GM12878 (cell line): ENCODE measurements around the gene TBX10. TPM values are rescaled to one million over a fixed set of nuclear protein-coding genes. Genes with fewer than 3 reads are reported as not detected.

Experiments
- ATAC-seq: fragments of 200-7000 bp; cut with Tn5 transposase; 3 replicates; pipeline ENCODE4 v1.9.1; 2020; ENCODE audit warnings: mild to moderate bottlenecking, moderate library complexity
- BruUV-seq: library from RNA; stranded (reverse); fragments of 400-500 nt; replicated peaks from 2 replicates; lab custom pipeline; 2021; lab: Mats Ljungman, UMichigan
- CTCF ChIA-PET: fragments of 300-600 bp; sonication (Branson Sonifier 250); formaldehyde crosslinking; extraction: SDS; loops from one replicate; lab custom pipeline; 2021; ENCODE audit warnings: inconsistent platforms; lab: Yijun Ruan, JAX
- POLR2A ChIA-PET: fragments of 350-600 bp; formaldehyde crosslinking; extraction: SDS; loops from one replicate; lab custom pipeline; 2021; ENCODE audit warnings: inconsistent platforms; lab: Charles Lee
- RAD21 ChIA-PET: fragments of 300-600 bp; sonication (Branson Sonifier 250); formaldehyde crosslinking; loops from one replicate; lab custom pipeline; 2023; ENCODE audit warnings: antibody characterized with exemption; ENCODE audit not compliant: unreplicated experiment; lab: Charles Lee
- SMC1A ChIA-PET: fragments of 300-600 bp; sonication (Branson Sonifier 250); formaldehyde crosslinking; loops from one replicate; lab custom pipeline; 2023; ENCODE audit not compliant: unreplicated experiment, uncharacterized antibody; lab: Charles Lee
- DNase-seq: peaks from one replicate; pipeline ENCODE4 v3.0.0-alpha.2; 2011; ENCODE audit warnings: low read depth, low spot score
- FAIRE-seq: peaks from 3 replicates; lab custom pipeline; 2011; peaks lifted over from hg19 to GRCh38; lab: Jason Lieb, UNC
- H2AFZ ChIP-seq: 2 replicates; pipeline ENCODE4 v1.6.0; 2011; ENCODE audit warnings: low read depth, low read length, control low read depth; ENCODE audit not compliant: control insufficient read depth
- H3K27ac ChIP-seq: 2 replicates; pipeline ENCODE4 v1.5.1; 2011; ENCODE audit warnings: control low read depth; ENCODE audit not compliant: control insufficient read depth, insufficient read depth
- H3K27me3 ChIP-seq, 2 experiments: replicated peaks in 1 of 2; 2 replicates each; pipeline versions ENCODE4 v1.6.0 to v1.6.1; 2011; ENCODE audit warnings: low read length in 1 of 2; ENCODE audit not compliant: control insufficient read depth in 2 of 2, insufficient read depth in 2 of 2
- H3K36me3 ChIP-seq, 2 experiments: 2 replicates each; pipeline ENCODE4 v1.5.1; 2011; ENCODE audit warnings: low read length in 1 of 2; ENCODE audit not compliant: control insufficient read depth in 2 of 2, insufficient read depth in 2 of 2
- H3K4me1 ChIP-seq: 2 replicates; pipeline ENCODE4 v1.6.1; 2011; ENCODE audit warnings: mild to moderate bottlenecking, low read length, moderate library complexity, mixed read lengths; ENCODE audit not compliant: control insufficient read depth, insufficient read depth
- H3K4me2 ChIP-seq: 2 replicates; pipeline ENCODE4 v1.6.0; 2011; ENCODE audit warnings: control low read depth; ENCODE audit not compliant: control insufficient read depth, insufficient read depth
- H3K4me3 ChIP-seq: fragments of 200-600 bp; sonication (generic); 2 replicates; pipeline ENCODE4 v1.5.1; 2016
- H3K79me2 ChIP-seq: 2 replicates; pipeline ENCODE4 v1.6.0; 2011; ENCODE audit warnings: low read length; ENCODE audit not compliant: control insufficient read depth, insufficient read depth
- H3K9ac ChIP-seq: 2 replicates; pipeline ENCODE4 v1.8.0; 2011; ENCODE audit warnings: low read length, control low read depth, mixed read lengths; ENCODE audit not compliant: control insufficient read depth, insufficient read depth
- H3K9me3 ChIP-seq: replicated peaks from 3 replicates; pipeline ENCODE4 v1.5.1; 2011; ENCODE audit warnings: mild to moderate bottlenecking, low read length; ENCODE audit not compliant: control insufficient read depth, insufficient read depth
- H4K20me1 ChIP-seq: 2 replicates; pipeline ENCODE4 v1.6.0; 2011; ENCODE audit not compliant: control insufficient read depth, insufficient read depth
- CBFB ChIP-seq: IDR thresholded peaks from 2 replicates; pipeline ENCODE4 v1.6.1; 2016; ENCODE audit warnings: antibody characterized with exemption, low read depth
- SUPT20H ChIP-seq: IDR thresholded peaks from 2 replicates; pipeline ENCODE4 v1.6.1; 2011; ENCODE audit warnings: low read depth, mild to moderate bottlenecking, low read length, moderate library complexity, borderline replicate concordance; ENCODE audit not compliant: control insufficient read depth
- WGBS: methylation state at CpG from one replicate; pipeline ENCODE4 v1.1.6; 2016; ENCODE audit warnings: low lambda C conversion rate; ENCODE audit not compliant: insufficient replicate concordance, insufficient coverage; ENCODE audit errors: missing lambda C conversion rate; 5-methylcytosine and 5-hydroxymethylcytosine counted together
- in situ Hi-C: fragments of 300-500 bp; cut with MboI; formaldehyde crosslinking; loops from 9 replicates; pipeline ENCODE4 v1.14.3; 2018; ENCODE audit warnings: mixed read lengths
- intact Hi-C: fragments of 100-400 bp; cut with micrococcal nuclease; formaldehyde crosslinking; loops from one replicate; pipeline ENCODE4 v1.14.2; 2022; ENCODE audit not compliant: unreplicated experiment
- polyA plus RNA-seq, 11 experiments: library from polyadenylated mRNA; depleted of rRNA in 4 of 11; unstranded in 6 of 11; stranded (reverse) in 5 of 11; fragments of >200 nt; fragmentation: Nextera tagmentation in 4 of 11; fragmentation: Illumina TruSeq in 1 of 11; extraction: Ambion mirVana in 4 of 11; extraction: Trizol in 1 of 11; gene quantifications; 1 replicate in 1 of 11; 2 replicates in 10 of 11; pipeline versions ENCODE4 v1.2.1 to v1.2.3, GENCODE V29; 2011 to 2016; ENCODE audit warnings: inconsistent platforms in 2 of 11, missing spikeins in 2 of 11, low read depth in 1 of 11
- total RNA-seq, 4 experiments: library from RNA; depleted of rRNA in 3 of 4; stranded (reverse); fragments of >200 nt in 3 of 4; fragmentation: Illumina TruSeq in 1 of 4; extraction: Trizol in 1 of 4; gene quantifications; 2 replicates each; pipeline versions ENCODE4 v1.2.1 to v1.2.3, GENCODE V29; 2013 to 2021
- TF ChIP-seq, protein P1 (sequence below): fragments of 450-650 bp; IDR thresholded peaks from 2 replicates; pipeline ENCODE4 v1.6.1; 2017; ENCODE audit warnings: mild to moderate bottlenecking
- TF ChIP-seq, protein P2 (sequence below): IDR thresholded peaks from 2 replicates; pipeline ENCODE4 v1.6.1; 2011; ENCODE audit warnings: low read depth, low read length, improper control_type of control experiment, borderline replicate concordance

Gene TBX10
- total and polyA plus RNA-seq, 10 of the 15 experiments (the other 5 are each of a cell fraction or from before 2014, with no cell fraction given): 0.10 to 0.44 (median 0.20) TPM; not detected in 4

DNA sequence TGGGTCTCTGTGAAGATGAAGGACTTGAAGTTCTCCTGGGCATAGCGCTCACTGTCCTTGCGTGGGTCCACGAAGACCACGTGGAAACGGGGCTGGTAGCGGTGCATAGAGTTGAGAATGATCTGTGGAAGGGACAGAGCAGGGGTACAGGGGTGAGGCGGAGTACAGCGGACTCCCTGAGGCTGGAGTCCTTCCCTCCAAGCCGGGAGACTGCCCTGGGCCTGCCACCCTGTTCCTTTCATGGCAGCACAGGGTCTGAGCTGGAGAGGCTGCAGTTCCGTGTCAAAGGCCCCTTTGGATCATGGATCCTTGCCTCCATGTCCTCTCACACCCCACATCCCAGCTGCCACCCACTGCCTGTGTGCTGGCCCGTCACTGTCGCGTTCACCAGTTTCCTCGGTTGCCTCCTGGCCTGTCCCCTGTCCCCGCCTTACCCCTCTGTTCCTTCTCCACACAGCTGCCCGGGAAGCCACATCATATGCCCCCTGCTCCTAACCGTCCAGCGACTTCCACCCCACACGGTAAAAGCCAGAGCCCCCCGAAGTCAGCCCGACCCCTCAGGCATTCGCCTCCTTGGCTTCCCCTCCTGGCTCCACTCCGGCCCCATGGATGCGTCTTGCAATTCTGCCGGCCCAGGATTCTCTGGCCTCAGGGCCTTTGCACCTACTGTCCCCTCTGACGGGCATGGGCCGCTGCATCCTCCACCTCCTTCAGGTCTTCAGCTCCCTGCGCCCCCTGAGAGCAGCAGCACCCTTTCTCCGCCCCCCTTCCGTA lies 6.4 kb downstream of the TBX10 start (continued):
- TF ChIP-seq, protein P1, sequence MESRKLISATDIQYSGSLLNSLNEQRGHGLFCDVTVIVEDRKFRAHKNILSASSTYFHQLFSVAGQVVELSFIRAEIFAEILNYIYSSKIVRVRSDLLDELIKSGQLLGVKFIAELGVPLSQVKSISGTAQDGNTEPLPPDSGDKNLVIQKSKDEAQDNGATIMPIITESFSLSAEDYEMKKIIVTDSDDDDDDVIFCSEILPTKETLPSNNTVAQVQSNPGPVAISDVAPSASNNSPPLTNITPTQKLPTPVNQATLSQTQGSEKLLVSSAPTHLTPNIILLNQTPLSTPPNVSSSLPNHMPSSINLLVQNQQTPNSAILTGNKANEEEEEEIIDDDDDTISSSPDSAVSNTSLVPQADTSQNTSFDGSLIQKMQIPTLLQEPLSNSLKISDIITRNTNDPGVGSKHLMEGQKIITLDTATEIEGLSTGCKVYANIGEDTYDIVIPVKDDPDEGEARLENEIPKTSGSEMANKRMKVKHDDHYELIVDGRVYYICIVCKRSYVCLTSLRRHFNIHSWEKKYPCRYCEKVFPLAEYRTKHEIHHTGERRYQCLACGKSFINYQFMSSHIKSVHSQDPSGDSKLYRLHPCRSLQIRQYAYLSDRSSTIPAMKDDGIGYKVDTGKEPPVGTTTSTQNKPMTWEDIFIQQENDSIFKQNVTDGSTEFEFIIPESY: no peak
- TF ChIP-seq SUPT20H (no peak), CBFB (no peak)

DNA sequence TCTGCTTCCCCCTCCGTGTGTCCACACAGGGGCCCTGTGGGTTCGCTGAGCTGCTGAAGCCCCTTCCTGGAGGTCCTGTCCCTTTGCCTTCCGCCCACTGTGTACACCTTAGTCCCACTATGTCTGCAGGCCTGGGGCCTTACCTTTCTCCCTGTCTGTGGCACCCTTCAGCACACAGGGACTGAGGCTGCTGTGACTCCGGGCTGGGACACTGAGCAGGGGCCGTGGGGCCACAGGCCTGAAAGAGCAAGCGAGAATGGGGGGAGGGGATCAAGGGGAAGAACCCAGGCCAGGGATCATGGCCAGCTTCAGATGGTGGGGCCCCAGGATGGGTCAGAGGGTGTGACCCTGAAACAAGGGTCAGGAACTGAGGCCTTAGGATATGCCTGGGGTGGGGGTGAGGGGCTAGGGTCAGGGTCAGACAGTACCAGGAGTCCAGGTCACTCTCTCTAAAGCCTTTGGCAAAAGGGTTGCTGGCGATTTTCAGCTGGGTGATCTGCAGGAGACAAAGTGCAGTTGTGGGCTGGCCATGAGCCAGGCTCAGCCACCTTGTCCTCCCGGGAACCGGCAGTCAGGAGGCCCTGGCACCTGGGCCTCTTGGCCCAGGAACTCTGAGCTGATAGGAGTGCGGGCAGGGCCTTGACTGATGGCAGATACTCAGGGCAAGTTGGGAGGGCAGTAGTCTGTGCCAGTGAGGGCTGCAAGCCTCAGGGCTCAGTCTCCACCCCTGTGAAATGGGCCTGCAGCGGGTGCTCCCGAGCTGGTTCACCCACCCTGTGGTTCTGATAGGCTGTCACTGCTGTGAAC lies 7.2 kb downstream of the TBX10 start:
- ChIA-PET SMC1A (interaction anchor here (0.8 to 6.4 kb wide), 3 partner anchors 13 to 25 kb away, joined by 3 to 52 read pairs (median 4); no protein-coding TSS in a partner anchor), CTCF (interaction anchor here (1.2 to 6.4 kb wide), 4 partner anchors 12 to 59 kb away, joined by 4 to 35 read pairs (median 8); partner anchors contain the start of gene ACY3), POLR2A (no interaction called here), RAD21 (interaction anchor here (0.6 kb wide), 1 partner anchor 269 kb away, joined by 3 read pairs; no protein-coding TSS in a partner anchor)
- in situ Hi-C loops: no loop called here
- no peaks in the 10 kb centered on the region for H3K36me3 ChIP-seq
- H3K4me1 ChIP-seq: peaks cover 21% of the 10 kb centered on the region
- 59% methylated on average over 11 of the region's 12 CpGs for WGBS
- intact Hi-C loops: no loop called here
- no peaks in the 10 kb centered on the region for H3K27me3 ChIP-seq
- H3K4me3 ChIP-seq: no peak overlapping the region
- no peak overlapping the region for H3K27ac ChIP-seq
- H3K9ac ChIP-seq: no peak overlapping the region
- DNase-seq: no peak
- H2AFZ ChIP-seq: no peak overlapping the region
- no peak for FAIRE-seq
- ATAC-seq: no peak
- no peak overlapping the region for H3K4me2 ChIP-seq
- no peaks in the 10 kb centered on the region for H4K20me1 ChIP-seq
- H3K79me2 ChIP-seq: no peaks in the 10 kb centered on the region
- H3K9me3 ChIP-seq: no peaks in the 10 kb centered on the region
- TF ChIP-seq, protein P2, sequence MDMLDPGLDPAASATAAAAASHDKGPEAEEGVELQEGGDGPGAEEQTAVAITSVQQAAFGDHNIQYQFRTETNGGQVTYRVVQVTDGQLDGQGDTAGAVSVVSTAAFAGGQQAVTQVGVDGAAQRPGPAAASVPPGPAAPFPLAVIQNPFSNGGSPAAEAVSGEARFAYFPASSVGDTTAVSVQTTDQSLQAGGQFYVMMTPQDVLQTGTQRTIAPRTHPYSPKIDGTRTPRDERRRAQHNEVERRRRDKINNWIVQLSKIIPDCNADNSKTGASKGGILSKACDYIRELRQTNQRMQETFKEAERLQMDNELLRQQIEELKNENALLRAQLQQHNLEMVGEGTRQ: no peak
- BruUV-seq: no TSS peak
